Measurements from ENCODE around the gene MICALL1.

Gene MICALL1

DNA sequence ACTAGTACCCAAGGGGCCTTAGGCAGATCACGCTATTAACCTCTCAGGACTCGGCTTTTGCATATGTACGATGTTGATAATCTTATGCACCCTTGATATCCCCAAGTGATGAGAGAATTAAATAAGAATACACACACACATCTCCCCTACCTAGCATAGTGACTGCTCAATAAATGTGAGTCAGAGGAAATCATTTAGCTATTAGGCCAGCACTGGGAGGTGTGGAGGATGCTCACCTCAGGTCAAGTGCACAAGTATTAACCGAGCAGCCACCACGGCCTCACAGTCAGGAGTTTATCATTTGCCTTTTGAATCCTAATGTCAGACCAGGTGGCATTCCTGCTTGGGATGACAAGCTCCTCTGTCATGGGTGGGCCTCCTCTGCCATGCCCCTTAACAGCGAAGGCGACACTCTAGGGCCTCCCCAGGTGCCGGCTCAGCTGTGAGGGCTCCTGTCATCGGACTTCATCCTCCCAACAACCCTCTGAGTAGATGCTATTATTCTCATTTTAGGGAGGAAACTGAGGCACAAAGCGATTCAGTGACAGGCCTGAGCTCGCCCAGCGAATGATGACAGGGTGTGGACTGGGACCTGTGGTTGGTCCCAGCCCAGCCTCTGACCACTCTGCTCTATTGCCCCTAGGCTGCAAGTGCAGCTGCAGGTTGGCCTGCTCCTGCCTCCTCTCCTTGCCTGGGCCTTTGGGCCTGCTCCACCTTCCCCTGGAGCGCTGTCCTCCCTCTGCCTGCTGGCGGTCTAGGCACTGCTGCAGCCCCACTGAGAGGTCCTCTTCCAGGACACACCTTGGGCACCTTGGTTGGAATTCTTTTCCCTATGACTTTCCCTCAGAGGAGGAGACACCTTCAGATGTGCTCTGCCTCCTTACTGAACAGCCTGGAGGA is 83.3 kb downstream of the MICALL1 start (continued):
- TF ChIP-seq ESRRG (CRISPR knock-in tag; IDR thresholded peaks at IDR 0.05): no peak
- TF ChIP-seq CSDC2 (CRISPR knock-in tag; IDR thresholded peaks at IDR 0.05): no peak
- TF ChIP-seq ZC3H10 (CRISPR knock-in tag; IDR thresholded peaks at IDR 0.05): no peak

DNA sequence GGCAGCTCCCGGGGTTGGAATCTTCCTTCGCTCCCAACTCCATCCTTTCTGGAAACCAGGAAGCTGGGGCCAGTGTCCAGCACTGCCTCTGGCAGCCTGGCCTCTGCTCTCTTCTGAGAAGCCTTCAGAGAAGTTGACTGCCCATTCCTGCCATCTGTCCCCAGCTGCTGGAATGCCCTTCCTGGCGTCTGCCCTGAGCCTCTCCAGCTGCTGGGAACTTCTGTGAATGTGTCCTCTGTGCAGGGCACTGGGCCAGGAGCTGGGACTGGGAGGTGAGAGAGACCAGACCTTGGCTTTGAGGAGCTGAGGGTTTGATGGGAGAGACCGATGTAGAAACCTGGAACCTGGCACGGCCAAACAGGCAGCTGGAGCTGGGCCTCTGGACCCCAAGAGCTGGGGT is 84.2 kb downstream of the MICALL1 start:
- TF ChIP-seq ZNF8 (CRISPR knock-in tag; IDR thresholded peaks at IDR 0.05): no peak
- TF ChIP-seq, protein P1, sequence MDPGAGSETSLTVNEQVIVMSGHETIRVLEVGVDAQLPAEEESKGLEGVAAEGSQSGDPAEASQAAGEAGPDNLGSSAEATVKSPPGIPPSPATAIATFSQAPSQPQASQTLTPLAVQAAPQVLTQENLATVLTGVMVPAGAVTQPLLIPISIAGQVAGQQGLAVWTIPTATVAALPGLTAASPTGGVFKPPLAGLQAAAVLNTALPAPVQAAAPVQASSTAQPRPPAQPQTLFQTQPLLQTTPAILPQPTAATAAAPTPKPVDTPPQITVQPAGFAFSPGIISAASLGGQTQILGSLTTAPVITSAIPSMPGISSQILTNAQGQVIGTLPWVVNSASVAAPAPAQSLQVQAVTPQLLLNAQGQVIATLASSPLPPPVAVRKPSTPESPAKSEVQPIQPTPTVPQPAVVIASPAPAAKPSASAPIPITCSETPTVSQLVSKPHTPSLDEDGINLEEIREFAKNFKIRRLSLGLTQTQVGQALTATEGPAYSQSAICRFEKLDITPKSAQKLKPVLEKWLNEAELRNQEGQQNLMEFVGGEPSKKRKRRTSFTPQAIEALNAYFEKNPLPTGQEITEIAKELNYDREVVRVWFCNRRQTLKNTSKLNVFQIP (CRISPR knock-in tag; IDR thresholded peaks at IDR 0.05; ENCODE audit: borderline replicate concordance, low read depth): no peak
- TF ChIP-seq GLIS3 (CRISPR knock-in tag; IDR thresholded peaks at IDR 0.05): no peak
- TF ChIP-seq, protein P2, sequence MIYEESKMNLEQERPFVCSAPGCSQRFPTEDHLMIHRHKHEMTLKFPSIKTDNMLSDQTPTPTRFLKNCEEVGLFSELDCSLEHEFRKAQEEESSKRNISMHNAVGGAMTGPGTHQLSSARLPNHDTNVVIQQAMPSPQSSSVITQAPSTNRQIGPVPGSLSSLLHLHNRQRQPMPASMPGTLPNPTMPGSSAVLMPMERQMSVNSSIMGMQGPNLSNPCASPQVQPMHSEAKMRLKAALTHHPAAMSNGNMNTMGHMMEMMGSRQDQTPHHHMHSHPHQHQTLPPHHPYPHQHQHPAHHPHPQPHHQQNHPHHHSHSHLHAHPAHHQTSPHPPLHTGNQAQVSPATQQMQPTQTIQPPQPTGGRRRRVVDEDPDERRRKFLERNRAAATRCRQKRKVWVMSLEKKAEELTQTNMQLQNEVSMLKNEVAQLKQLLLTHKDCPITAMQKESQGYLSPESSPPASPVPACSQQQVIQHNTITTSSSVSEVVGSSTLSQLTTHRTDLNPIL (CRISPR knock-in tag; IDR thresholded peaks at IDR 0.05; ENCODE audit: low read depth): no peak
- no peak for TF ChIP-seq CSDC2 (CRISPR knock-in tag; IDR thresholded peaks at IDR 0.05)
- TF ChIP-seq ZFP30 (CRISPR knock-in tag; IDR thresholded peaks at IDR 0.05): no peak
- no peak for TF ChIP-seq ARNTL (CRISPR knock-in tag; IDR thresholded peaks at IDR 0.05; ENCODE audit: borderline replicate concordance, low read depth)
- no peak for TF ChIP-seq ZNF70 (CRISPR knock-in tag; IDR thresholded peaks at IDR 0.05)
- no peak for TF ChIP-seq ISL1 (CRISPR knock-in tag; IDR thresholded peaks at IDR 0.05)
- no peak for ATAC-seq

DNA sequence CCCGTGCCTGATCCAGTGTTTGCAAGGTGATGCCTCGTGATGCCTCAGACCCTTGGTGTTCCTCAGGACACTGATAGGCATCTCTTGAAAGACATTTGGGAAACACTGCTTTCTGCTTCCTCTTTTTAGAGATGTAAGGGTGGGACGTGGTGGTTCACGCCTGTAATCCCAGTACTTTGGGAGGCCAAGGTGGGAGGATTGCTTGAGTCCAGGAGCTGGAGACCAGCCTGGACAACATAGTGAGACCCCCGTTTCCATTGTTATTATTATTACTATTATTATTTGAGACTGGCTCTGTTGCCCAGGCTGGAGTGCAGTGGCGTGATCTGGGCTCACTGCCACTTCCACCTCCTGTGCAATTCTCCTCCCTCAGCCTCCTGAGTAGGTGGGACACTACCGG is 84.8 kb downstream of the MICALL1 start:
- TF ChIP-seq, protein P2 (CRISPR knock-in tag; IDR thresholded peaks at IDR 0.05; ENCODE audit: low read depth): no peak
- TF ChIP-seq ZC3H10 (CRISPR knock-in tag; IDR thresholded peaks at IDR 0.05) (no peak), ZFP30 (CRISPR knock-in tag; IDR thresholded peaks at IDR 0.05) (no peak), ISL1 (CRISPR knock-in tag; IDR thresholded peaks at IDR 0.05) (no peak), TCF4 (CRISPR knock-in tag; IDR thresholded peaks at IDR 0.05; ENCODE audit: borderline replicate concordance) (no peak), GLIS3 (CRISPR knock-in tag; IDR thresholded peaks at IDR 0.05) (no peak), OSR1 (CRISPR knock-in tag; IDR thresholded peaks at IDR 0.05) (no peak), ZNF70 (CRISPR knock-in tag; IDR thresholded peaks at IDR 0.05) (no peak), TOX (CRISPR knock-in tag; IDR thresholded peaks at IDR 0.05; ENCODE audit: borderline replicate concordance) (no peak), SNAI2 (CRISPR knock-in tag; IDR thresholded peaks at IDR 0.05) (no peak), ARNTL (CRISPR knock-in tag; IDR thresholded peaks at IDR 0.05; ENCODE audit: borderline replicate concordance, low read depth) (no peak), CSDC2 (CRISPR knock-in tag; IDR thresholded peaks at IDR 0.05) (no peak), RARB (CRISPR knock-in tag; IDR thresholded peaks at IDR 0.05) (no peak)
- TF ChIP-seq, protein P3, sequence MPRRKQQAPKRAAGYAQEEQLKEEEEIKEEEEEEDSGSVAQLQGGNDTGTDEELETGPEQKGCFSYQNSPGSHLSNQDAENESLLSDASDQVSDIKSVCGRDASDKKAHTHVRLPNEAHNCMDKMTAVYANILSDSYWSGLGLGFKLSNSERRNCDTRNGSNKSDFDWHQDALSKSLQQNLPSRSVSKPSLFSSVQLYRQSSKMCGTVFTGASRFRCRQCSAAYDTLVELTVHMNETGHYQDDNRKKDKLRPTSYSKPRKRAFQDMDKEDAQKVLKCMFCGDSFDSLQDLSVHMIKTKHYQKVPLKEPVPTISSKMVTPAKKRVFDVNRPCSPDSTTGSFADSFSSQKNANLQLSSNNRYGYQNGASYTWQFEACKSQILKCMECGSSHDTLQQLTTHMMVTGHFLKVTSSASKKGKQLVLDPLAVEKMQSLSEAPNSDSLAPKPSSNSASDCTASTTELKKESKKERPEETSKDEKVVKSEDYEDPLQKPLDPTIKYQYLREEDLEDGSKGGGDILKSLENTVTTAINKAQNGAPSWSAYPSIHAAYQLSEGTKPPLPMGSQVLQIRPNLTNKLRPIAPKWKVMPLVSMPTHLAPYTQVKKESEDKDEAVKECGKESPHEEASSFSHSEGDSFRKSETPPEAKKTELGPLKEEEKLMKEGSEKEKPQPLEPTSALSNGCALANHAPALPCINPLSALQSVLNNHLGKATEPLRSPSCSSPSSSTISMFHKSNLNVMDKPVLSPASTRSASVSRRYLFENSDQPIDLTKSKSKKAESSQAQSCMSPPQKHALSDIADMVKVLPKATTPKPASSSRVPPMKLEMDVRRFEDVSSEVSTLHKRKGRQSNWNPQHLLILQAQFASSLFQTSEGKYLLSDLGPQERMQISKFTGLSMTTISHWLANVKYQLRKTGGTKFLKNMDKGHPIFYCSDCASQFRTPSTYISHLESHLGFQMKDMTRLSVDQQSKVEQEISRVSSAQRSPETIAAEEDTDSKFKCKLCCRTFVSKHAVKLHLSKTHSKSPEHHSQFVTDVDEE (CRISPR knock-in tag; IDR thresholded peaks at IDR 0.05): no peak
- TF ChIP-seq, protein P4, sequence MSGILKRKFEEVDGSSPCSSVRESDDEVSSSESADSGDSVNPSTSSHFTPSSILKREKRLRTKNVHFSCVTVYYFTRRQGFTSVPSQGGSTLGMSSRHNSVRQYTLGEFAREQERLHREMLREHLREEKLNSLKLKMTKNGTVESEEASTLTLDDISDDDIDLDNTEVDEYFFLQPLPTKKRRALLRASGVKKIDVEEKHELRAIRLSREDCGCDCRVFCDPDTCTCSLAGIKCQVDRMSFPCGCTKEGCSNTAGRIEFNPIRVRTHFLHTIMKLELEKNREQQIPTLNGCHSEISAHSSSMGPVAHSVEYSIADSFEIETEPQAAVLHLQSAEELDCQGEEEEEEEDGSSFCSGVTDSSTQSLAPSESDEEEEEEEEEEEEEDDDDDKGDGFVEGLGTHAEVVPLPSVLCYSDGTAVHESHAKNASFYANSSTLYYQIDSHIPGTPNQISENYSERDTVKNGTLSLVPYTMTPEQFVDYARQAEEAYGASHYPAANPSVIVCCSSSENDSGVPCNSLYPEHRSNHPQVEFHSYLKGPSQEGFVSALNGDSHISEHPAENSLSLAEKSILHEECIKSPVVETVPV (CRISPR knock-in tag; IDR thresholded peaks at IDR 0.05): no peak
- ATAC-seq: no peak

All from SK-N-SH treated with all-trans-retinoic acid at 6 μM for 48 hours (cell line).